Gastroesophageal sphincter (tissue), 4 donors: ENCODE data around the gene HLA-F. TPM values are rescaled to one million over a fixed set of nuclear protein-coding genes. Genes with fewer than 3 reads are reported as not detected.

ENCODE experiments used
- ATAC-seq: fragments of 150-250 bp; one replicate; pipeline ENCODE4 v1.9.1; 2016; ENCODE audit warnings: mild to moderate bottlenecking, moderate library complexity
- H3K27ac ChIP-seq, 4 donors: fragments of 200-600 bp; sonication (generic) in 3 of 4; 1 replicate in 3 of 4; 2 replicates in 1 of 4; pipeline ENCODE4 v1.5.1; 2016 to 2019
- H3K27me3 ChIP-seq: fragments of 200-600 bp; sonication (generic); one replicate; pipeline ENCODE4 v1.5.1; 2019
- H3K36me3 ChIP-seq, 2 donors: fragments of 200-600 bp; sonication (generic); one replicate each; pipeline ENCODE4 v1.5.1; 2019; ENCODE audit warnings: control low read depth in 1 of 2
- H3K4me1 ChIP-seq, 3 donors: fragments of 200-600 bp; sonication (generic); 1 replicate in 2 of 3; 2 replicates in 1 of 3; pipeline ENCODE4 v1.5.1; 2016 to 2019; ENCODE audit warnings: control low read depth in 2 of 3
- H3K4me3 ChIP-seq, 2 donors: fragments of 200-600 bp; sonication (generic); one replicate each; pipeline ENCODE4 v1.5.1; 2019; ENCODE audit warnings: mild to moderate bottlenecking in 1 of 2, moderate library complexity in 1 of 2
- H3K9me3 ChIP-seq, 3 donors: fragments of 200-600 bp; sonication (generic); one replicate each; pipeline ENCODE4 v1.5.1; 2017 to 2019; ENCODE audit warnings: control low read depth in 2 of 3
- EP300 ChIP-seq: sonication (generic); formaldehyde crosslinking; IDR thresholded peaks from one replicate; pipeline ENCODE4 v1.6.1; 2017; ENCODE audit warnings: antibody characterized with exemption, mild to moderate bottlenecking
- POLR2A ChIP-seq, 2 donors: fragments of 450-650 bp; IDR thresholded peaks; one replicate each; pipeline ENCODE4 v1.6.1; 2017; ENCODE audit warnings: antibody characterized with exemption in 2 of 2, mild to moderate bottlenecking in 2 of 2, moderate library complexity in 1 of 2
- POLR2AphosphoS5 ChIP-seq: sonication (generic); formaldehyde crosslinking; IDR thresholded peaks from one replicate; pipeline ENCODE4 v1.6.1; 2017; ENCODE audit warnings: antibody characterized with exemption
- WGBS, 2 donors: methylation state at CpG; one replicate each; pipeline ENCODE4 v1.1.5; 2018; ENCODE audit warnings: low coverage in 1 of 2; 5-methylcytosine and 5-hydroxymethylcytosine counted together
- total RNA-seq, 4 donors: library from RNA; depleted of rRNA; stranded (reverse); fragments of >200 nt; gene quantifications; one replicate each; pipeline ENCODE4 v1.1.0, GENCODE V29; 2016
- TF ChIP-seq, protein P1 (sequence below), 4 experiments: fragments of 200-600 bp in 2 of 4; fragments of 450-650 bp in 2 of 4; sonication (generic) in 1 of 4; IDR thresholded peaks; one replicate each; pipeline ENCODE4 v1.5.1; 2017 to 2019; ENCODE audit warnings: antibody characterized with exemption in 4 of 4, mild to moderate bottlenecking in 2 of 4, moderate library complexity in 2 of 4

HLA-F gene
- total RNA-seq, 4 donors from 2014 or later: 39.2 to 73.0 (median 46.4) TPM

DNA sequence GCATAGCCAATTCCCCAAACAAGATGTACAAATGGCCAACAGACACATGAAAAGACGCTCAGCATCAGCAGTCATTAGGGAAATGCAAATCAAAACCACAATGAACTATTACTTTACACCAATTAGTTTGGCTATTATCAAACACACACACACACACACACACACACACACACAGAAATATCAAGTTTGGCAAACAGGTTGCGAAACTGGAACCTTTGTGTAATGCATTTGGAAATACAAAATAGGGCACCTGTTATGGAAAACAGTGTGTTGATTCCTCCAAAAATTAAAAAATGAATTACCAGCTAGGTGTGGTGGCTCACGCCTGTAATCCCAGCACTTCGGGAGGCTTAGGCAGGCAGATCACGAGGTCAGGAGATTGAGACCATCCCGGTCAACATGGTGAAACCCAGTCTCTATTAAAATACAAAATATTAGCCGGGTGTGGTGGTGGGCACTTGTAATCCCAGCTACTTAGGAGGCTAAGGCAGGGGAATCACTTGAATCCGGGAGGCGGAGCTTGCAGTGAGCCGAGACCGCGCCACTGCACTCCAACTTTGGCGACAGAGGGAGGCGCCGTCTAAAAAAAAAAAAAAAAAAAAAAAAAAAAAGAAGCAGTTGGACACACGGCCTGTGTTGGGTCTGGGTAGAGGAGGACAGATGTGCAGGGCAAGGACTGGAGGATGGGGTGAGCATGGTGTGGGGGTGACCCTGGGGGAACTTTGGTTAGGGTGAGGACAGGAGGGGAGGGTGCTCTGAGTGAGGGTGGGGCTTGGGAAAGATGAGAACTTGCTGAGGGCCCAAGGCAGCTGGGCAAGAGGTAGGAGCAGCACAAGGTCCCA is 23.8 kb downstream of the HLA-F start:
- Histone ChIP-seq H3K4me3 (no peak overlapping the region), H3K36me3 (peaks cover 0 to 18% of the 10 kb centered on the region in 2 donors), H3K9me3 (no peaks in the 10 kb centered on the region), H3K27ac (no peak overlapping the region), H3K27me3 (no peaks in the 10 kb centered on the region), H3K4me1 (peaks cover 0 to 36% (median 20%) of the 10 kb centered on the region in 3 donors)
- WGBS, 2 donors: 72 to 90% methylated on average over 7 to 12 of the region's 16 CpGs
- TF ChIP-seq POLR2AphosphoS5: no peak
- TF ChIP-seq EP300: no peak
- no peak for TF ChIP-seq POLR2A (IDR thresholded peaks at IDR 0.05)
- TF ChIP-seq, protein P1, sequence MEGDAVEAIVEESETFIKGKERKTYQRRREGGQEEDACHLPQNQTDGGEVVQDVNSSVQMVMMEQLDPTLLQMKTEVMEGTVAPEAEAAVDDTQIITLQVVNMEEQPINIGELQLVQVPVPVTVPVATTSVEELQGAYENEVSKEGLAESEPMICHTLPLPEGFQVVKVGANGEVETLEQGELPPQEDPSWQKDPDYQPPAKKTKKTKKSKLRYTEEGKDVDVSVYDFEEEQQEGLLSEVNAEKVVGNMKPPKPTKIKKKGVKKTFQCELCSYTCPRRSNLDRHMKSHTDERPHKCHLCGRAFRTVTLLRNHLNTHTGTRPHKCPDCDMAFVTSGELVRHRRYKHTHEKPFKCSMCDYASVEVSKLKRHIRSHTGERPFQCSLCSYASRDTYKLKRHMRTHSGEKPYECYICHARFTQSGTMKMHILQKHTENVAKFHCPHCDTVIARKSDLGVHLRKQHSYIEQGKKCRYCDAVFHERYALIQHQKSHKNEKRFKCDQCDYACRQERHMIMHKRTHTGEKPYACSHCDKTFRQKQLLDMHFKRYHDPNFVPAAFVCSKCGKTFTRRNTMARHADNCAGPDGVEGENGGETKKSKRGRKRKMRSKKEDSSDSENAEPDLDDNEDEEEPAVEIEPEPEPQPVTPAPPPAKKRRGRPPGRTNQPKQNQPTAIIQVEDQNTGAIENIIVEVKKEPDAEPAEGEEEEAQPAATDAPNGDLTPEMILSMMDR (IDR thresholded peaks at IDR 0.05): no peak
- no peak for ATAC-seq

DNA sequence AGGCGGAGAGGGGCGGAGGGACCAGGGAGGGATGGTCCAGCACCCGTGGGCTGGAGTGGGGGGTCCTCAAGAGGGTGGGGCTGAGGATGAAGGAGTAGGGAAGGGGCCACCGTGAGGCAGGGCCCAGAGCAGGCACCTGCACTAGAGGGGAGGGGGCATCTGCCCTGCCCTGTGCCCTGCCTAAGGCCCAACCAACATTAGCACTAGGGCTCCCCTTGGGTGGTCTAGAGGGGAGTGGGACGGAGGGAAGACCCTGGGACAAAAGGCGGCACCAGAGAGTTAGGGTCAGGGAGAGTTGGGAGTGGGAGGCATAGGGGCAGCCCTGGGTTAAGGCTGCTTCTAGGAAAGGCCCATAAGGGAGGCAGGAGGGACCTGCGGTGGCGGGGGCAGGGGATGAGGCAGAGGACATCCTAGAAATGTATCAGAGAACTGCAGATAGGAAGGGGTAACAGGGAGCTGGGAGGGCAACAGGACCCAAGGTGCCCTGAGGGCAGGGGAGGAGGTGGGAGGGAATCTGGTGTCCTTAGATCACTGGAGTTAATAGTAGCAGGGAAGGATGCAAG is 24.5 kb downstream of the HLA-F start:
- Histone ChIP-seq H3K27ac (peak overlapping the region in 3 of 4 donors; percentile 84 to 88 (median 85)), H3K36me3 (peaks cover 0 to 18% of the 10 kb centered on the region in 2 donors), H3K9me3 (no peaks in the 10 kb centered on the region), H3K4me1 (peaks cover 0 to 38% (median 20%) of the 10 kb centered on the region in 3 donors), H3K4me3 (peak overlapping the region; percentile 48 to 83), H3K27me3 (no peaks in the 10 kb centered on the region)
- 75 to 85% methylated on average over 3 to 8 of the region's 8 CpGs for WGBS, 2 donors
- TF ChIP-seq EP300 (no peak), POLR2AphosphoS5 (no peak), POLR2A (IDR thresholded peaks at IDR 0.05) (no peak)
- TF ChIP-seq, protein P1 (IDR thresholded peaks at IDR 0.05): no peak
- ATAC-seq: no peak

DNA sequence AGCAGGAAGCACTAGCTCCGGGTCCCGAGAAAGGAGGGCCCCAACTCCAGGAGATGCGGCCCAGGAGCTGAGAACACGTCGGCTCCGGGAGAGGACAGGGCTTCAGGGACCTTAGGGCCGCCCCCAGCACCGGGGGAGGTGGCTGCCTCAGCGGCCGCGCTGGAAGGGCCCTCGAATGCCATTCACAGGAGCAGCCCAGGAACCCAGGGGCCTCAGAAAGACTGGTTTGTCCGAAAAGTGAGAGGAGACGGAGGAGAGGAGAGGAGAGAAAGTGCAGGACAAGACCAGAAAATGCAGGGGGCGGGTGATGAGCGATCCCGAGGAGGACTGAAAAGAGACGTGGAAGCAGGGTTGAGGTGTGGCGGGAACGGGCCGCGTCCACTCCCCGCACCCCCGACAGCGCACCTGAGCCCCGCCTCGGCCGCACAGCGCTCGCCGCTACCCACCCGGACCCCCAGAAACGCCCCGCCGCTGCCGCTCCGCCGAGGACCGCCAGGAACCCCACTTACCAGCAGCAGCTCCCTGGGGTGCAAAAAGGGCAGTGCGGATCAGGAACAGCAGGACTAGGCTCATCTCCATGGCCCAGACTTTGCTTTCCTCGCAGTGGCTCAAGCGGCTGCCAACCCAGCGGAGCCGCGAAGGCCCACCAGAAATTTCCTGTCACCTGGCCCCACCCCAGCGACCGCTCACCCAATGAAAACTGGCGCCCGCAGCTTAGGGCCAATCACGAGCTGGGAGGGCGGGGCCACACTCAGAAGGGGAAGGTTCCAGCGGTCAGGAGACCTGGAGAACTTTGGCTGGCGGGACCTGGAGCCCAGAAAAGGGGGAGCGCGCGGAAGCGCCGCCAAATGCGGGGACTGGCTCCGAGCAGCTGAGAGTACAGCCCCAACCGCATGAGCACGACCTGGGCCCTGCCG is 25.4 kb downstream of the HLA-F start:
- Histone ChIP-seq H3K36me3 (peaks cover 0 to 12% of the 10 kb centered on the region in 2 donors), H3K27me3 (no peaks in the 10 kb centered on the region), H3K27ac (peak overlapping the region; percentile 22 to 88 (median 84)), H3K9me3 (no peaks in the 10 kb centered on the region), H3K4me3 (peak overlapping the region; percentile 48 to 83), H3K4me1 (peaks cover 0 to 43% (median 20%) of the 10 kb centered on the region in 3 donors)
- ATAC-seq: peak; percentile 88
- 0% methylated on average over 5 to 6 of the region's 63 CpGs for WGBS, 2 donors
- TF ChIP-seq EP300 (no peak), POLR2A (IDR thresholded peaks at IDR 0.05) (peak; percentile 27 to 38), POLR2AphosphoS5 (peak; percentile 52)
- TF ChIP-seq, protein P1 (IDR thresholded peaks at IDR 0.05): peak in 2 of 4 experiments; percentile 11 to 12

DNA sequence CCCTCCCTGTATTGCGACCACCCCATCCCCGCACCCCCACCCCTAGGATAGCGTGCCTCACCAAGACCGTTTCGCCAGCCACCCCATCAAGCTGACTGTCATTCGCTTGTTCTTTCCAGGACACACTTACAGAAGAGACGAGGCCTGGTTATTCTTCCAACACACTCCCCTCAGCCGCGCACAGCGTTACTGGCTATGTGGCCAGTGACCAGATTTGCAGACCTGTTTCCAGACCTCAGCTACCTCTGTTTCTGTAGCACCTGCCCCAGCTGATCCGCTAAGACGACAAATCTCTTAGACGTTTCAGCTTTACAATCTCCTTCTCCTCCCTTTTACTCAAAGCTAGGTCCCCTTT is 26.1 kb downstream of the HLA-F start:
- H3K27ac ChIP-seq: peak overlapping the region; percentile 22 to 88 (median 84)
- ATAC-seq: no peak
- H3K36me3 ChIP-seq: peaks cover 0 to 5% of the 10 kb centered on the region in 2 donors
- H3K27me3 ChIP-seq: no peaks in the 10 kb centered on the region
- peak overlapping the region; percentile 48 to 83 for H3K4me3 ChIP-seq
- H3K4me1 ChIP-seq: peaks cover 0 to 43% (median 20%) of the 10 kb centered on the region in 3 donors
- no peaks in the 10 kb centered on the region for H3K9me3 ChIP-seq
- no peak for TF ChIP-seq POLR2A (IDR thresholded peaks at IDR 0.05)
- TF ChIP-seq, protein P1 (IDR thresholded peaks at IDR 0.05): no peak
- TF ChIP-seq POLR2AphosphoS5: no peak
- no peak for TF ChIP-seq EP300
- 2% methylated on average over 11 of the region's 13 CpGs; no CpG with 5 or more reads in 1 of the 2 donors for WGBS, 2 donors
